ENCODE results near the gene FAM174C.

Gene FAM174C

DNA sequence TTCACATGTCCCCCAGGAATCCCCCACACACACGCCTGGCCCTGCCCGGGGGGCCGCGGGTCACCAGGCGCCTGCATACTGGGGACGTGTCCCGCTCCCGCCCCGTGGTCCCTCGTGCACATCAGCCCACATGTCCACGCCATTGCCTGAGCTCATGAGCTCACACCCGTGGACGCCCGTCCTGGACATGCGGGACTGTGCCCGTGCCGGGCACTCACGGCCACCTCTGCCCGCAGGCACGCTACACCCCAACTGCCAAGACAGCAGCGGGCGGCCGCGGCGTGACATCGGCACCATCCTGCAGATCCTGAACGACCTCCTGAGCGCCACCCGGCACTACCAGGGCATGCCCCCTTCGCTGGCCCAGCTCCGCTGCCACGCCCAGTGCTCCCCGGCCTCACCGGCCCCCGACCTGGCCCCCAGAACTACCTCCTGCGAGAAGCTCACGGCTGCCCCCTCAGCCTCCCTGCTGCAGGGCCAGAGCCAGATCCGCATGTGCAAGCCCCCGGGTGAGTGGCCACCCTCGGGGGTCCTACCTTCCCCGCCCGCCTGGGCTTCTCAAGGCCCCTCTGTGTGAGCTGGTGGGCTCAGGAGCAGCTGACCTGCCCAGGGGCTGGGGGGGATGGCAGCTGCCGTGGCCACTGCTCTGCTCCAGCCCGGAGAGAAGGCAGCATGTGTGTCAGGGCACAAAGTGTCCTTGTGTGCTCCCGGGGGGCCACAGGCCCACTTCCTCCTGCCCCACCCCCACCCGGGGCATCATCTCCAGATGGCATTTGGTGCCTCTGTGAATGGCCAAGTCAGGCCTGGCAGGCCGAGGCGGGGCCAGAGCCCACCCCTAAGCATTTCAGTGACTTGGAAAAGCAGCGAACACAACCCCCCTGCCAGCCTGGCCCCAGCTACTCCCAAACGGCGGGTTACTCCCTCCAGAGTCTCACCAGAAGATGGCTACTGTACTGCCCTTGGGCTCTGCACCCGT is 19.9 kb upstream of the FAM174C start (continued):
- TF ChIP-seq TRIM28 (IDR thresholded peaks at IDR 0.05; ENCODE audit: borderline replicate concordance, low read length): no peak
- TF ChIP-seq WT1 (tag by site-specific recombination; IDR thresholded peaks at IDR 0.05): 0 out of 2 replicates have a peak, but pooled peaks have one; percentile 37
- TF ChIP-seq ZNF423 (tag by site-specific recombination; IDR thresholded peaks at IDR 0.05): no peak
- TF ChIP-seq, protein P1, sequence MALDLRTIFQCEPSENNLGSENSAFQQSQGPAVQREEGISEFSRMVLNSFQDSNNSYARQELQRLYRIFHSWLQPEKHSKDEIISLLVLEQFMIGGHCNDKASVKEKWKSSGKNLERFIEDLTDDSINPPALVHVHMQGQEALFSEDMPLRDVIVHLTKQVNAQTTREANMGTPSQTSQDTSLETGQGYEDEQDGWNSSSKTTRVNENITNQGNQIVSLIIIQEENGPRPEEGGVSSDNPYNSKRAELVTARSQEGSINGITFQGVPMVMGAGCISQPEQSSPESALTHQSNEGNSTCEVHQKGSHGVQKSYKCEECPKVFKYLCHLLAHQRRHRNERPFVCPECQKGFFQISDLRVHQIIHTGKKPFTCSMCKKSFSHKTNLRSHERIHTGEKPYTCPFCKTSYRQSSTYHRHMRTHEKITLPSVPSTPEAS (tag by site-specific recombination; IDR thresholded peaks at IDR 0.05): no peak
- TF ChIP-seq GLIS1 (tag by site-specific recombination; IDR thresholded peaks at IDR 0.05): peak; percentile 24; the same call in 1 of the 2 replicates
- no peak for TF ChIP-seq ZNF776 (tag by site-specific recombination; IDR thresholded peaks at IDR 0.05; ENCODE audit: borderline replicate concordance)
- TF ChIP-seq ZNF266 (tag by site-specific recombination; IDR thresholded peaks at IDR 0.05; ENCODE audit: low read depth): no peak
- TF ChIP-seq, protein P2, sequence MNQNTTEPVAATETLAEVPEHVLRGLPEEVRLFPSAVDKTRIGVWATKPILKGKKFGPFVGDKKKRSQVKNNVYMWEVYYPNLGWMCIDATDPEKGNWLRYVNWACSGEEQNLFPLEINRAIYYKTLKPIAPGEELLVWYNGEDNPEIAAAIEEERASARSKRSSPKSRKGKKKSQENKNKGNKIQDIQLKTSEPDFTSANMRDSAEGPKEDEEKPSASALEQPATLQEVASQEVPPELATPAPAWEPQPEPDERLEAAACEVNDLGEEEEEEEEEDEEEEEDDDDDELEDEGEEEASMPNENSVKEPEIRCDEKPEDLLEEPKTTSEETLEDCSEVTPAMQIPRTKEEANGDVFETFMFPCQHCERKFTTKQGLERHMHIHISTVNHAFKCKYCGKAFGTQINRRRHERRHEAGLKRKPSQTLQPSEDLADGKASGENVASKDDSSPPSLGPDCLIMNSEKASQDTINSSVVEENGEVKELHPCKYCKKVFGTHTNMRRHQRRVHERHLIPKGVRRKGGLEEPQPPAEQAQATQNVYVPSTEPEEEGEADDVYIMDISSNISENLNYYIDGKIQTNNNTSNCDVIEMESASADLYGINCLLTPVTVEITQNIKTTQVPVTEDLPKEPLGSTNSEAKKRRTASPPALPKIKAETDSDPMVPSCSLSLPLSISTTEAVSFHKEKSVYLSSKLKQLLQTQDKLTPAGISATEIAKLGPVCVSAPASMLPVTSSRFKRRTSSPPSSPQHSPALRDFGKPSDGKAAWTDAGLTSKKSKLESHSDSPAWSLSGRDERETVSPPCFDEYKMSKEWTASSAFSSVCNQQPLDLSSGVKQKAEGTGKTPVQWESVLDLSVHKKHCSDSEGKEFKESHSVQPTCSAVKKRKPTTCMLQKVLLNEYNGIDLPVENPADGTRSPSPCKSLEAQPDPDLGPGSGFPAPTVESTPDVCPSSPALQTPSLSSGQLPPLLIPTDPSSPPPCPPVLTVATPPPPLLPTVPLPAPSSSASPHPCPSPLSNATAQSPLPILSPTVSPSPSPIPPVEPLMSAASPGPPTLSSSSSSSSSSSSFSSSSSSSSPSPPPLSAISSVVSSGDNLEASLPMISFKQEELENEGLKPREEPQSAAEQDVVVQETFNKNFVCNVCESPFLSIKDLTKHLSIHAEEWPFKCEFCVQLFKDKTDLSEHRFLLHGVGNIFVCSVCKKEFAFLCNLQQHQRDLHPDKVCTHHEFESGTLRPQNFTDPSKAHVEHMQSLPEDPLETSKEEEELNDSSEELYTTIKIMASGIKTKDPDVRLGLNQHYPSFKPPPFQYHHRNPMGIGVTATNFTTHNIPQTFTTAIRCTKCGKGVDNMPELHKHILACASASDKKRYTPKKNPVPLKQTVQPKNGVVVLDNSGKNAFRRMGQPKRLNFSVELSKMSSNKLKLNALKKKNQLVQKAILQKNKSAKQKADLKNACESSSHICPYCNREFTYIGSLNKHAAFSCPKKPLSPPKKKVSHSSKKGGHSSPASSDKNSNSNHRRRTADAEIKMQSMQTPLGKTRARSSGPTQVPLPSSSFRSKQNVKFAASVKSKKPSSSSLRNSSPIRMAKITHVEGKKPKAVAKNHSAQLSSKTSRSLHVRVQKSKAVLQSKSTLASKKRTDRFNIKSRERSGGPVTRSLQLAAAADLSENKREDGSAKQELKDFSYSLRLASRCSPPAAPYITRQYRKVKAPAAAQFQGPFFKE (tag by site-specific recombination; IDR thresholded peaks at IDR 0.05; ENCODE audit: borderline replicate concordance): no peak
- no peak for TF ChIP-seq ZNF677 (tag by site-specific recombination; IDR thresholded peaks at IDR 0.05)
- TF ChIP-seq ZNF530 (tag by site-specific recombination; IDR thresholded peaks at IDR 0.05; ENCODE audit: low read depth): no peak
- no peak for TF ChIP-seq ZNF140 (tag by site-specific recombination; IDR thresholded peaks at IDR 0.05)
- no peak for TF ChIP-seq ZNF664 (tag by site-specific recombination; IDR thresholded peaks at IDR 0.05)
- no peak for TF ChIP-seq ZNF16 (tag by site-specific recombination; IDR thresholded peaks at IDR 0.05; ENCODE audit: low read depth)
- TF ChIP-seq, protein P3, sequence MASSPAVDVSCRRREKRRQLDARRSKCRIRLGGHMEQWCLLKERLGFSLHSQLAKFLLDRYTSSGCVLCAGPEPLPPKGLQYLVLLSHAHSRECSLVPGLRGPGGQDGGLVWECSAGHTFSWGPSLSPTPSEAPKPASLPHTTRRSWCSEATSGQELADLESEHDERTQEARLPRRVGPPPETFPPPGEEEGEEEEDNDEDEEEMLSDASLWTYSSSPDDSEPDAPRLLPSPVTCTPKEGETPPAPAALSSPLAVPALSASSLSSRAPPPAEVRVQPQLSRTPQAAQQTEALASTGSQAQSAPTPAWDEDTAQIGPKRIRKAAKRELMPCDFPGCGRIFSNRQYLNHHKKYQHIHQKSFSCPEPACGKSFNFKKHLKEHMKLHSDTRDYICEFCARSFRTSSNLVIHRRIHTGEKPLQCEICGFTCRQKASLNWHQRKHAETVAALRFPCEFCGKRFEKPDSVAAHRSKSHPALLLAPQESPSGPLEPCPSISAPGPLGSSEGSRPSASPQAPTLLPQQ (tag by site-specific recombination; IDR thresholded peaks at IDR 0.05): no peak
- peak; percentile 99 for TF ChIP-seq ZNF394 (tag by site-specific recombination; IDR thresholded peaks at IDR 0.05; ENCODE audit: borderline replicate concordance)
- TF ChIP-seq ZNF549 (tag by site-specific recombination; IDR thresholded peaks at IDR 0.05): no peak
- TF ChIP-seq ZFP41 (tag by site-specific recombination; IDR thresholded peaks at IDR 0.05; ENCODE audit: borderline replicate concordance): no peak
- TF ChIP-seq, protein P4, sequence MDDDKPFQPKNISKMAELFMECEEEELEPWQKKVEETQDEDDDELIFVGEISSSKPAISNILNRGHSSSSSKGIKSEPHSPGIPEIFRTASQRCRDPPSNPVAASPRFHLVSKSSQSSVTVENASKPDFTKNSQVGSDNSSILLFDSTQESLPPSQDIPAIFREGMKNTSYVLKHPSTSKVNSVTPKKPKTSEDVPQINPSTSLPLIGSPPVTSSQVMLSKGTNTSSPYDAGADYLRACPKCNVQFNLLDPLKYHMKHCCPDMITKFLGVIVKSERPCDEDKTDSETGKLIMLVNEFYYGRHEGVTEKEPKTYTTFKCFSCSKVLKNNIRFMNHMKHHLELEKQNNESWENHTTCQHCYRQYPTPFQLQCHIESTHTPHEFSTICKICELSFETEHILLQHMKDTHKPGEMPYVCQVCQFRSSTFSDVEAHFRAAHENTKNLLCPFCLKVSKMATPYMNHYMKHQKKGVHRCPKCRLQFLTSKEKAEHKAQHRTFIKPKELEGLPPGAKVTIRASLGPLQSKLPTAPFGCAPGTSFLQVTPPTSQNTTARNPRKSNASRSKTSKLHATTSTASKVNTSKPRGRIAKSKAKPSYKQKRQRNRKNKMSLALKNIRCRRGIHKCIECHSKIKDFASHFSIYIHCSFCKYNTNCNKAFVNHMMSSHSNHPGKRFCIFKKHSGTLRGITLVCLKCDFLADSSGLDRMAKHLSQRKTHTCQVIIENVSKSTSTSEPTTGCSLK (tag by site-specific recombination; IDR thresholded peaks at IDR 0.05): no peak
- TF ChIP-seq, protein P5, sequence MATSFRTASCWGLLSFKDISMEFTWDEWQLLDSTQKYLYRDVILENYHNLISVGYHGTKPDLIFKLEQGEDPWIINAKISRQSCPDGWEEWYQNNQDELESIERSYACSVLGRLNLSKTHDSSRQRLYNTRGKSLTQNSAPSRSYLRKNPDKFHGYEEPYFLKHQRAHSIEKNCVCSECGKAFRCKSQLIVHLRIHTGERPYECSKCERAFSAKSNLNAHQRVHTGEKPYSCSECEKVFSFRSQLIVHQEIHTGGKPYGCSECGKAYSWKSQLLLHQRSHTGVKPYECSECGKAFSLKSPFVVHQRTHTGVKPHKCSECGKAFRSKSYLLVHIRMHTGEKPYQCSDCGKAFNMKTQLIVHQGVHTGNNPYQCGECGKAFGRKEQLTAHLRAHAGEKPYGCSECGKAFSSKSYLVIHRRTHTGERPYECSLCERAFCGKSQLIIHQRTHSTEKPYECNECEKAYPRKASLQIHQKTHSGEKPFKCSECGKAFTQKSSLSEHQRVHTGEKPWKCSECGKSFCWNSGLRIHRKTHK (tag by site-specific recombination; IDR thresholded peaks at IDR 0.05): no peak
- no peak for TF ChIP-seq YY1 (tag by site-specific recombination; IDR thresholded peaks at IDR 0.05)
- TF ChIP-seq GLIS2 (tag by site-specific recombination; IDR thresholded peaks at IDR 0.05): peak; percentile 74
- TF ChIP-seq ZNF654 (tag by site-specific recombination; IDR thresholded peaks at IDR 0.05; ENCODE audit: low read depth): no peak
- TF ChIP-seq, protein P6, sequence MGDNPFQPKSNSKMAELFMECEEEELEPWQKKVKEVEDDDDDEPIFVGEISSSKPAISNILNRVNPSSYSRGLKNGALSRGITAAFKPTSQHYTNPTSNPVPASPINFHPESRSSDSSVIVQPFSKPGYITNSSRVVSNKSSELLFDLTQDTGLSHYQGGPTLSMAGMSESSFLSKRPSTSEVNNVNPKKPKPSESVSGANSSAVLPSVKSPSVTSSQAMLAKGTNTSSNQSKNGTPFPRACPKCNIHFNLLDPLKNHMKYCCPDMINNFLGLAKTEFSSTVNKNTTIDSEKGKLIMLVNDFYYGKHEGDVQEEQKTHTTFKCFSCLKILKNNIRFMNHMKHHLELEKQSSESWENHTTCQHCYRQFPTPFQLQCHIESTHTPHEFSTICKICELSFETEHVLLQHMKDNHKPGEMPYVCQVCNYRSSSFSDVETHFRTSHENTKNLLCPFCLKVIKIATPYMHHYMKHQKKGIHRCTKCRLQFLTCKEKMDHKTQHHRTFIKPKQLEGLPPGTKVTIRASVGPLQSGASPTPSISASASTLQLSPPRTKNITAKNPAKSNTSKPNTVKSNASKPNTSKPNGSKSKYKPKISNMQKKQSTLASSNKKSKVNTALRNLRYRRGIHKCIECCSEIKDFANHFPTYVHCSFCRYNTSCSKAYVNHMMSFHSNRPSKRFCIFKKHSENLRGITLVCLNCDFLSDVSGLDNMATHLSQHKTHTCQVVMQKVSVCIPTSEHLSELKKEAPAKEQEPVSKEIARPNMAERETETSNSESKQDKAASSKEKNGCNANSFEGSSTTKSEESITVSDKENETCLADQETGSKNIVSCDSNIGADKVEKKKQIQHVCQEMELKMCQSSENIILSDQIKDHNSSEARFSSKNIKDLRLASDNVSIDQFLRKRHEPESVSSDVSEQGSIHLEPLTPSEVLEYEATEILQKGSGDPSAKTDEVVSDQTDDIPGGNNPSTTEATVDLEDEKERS (tag by site-specific recombination; IDR thresholded peaks at IDR 0.05): no peak
